ENCODE results near the gene CADPS. TPM values are rescaled to one million over a fixed set of nuclear protein-coding genes. Genes with fewer than 3 reads are reported as not detected.

CADPS gene
- total and polyA plus RNA-seq, 4 donors = 0.13 to 3.6 (median 0.49) TPM

DNA sequence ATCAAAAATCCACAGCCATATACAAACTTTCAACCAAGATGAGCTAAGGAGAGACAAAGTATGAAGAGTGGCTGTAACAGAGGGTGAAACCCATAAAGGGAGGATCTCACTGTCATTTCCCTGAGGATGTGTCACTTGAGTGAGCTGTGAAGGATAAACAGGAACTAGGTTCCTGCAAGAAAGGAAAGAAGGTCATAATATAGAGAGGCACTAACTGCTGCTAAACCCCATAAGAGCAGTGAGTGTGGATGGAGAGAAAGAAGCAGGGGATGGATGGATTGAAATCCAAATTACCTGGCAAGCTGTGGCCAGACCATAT is 45.2 kb upstream of the CADPS start:
- Histone ChIP-seq H3K4me3 (no peak overlapping the region), H3K4me1 (ENCODE audit: control insufficient read depth in 5 of 5, insufficient read depth in 5 of 5, low read length in 5 of 5) (no peaks in the 10 kb centered on the region), H3K9me3 (ENCODE audit: control insufficient read depth in 4 of 4, insufficient read depth in 3 of 4, low read length in 3 of 4) (peaks cover 0 to 4% (median 0%) of the 10 kb centered on the region in 4 donors), H3K27ac (ENCODE audit: low read depth in 1 of 2, low read length in 1 of 2) (no peak overlapping the region), H3K36me3 (ENCODE audit: control insufficient read depth in 4 of 4, insufficient read depth in 4 of 4, low read length in 4 of 4) (no peaks in the 10 kb centered on the region), H3K9ac (ENCODE audit: insufficient read depth in 1 of 2, low read length in 2 of 2) (no peak overlapping the region), H3K27me3 (ENCODE audit: control insufficient read depth in 3 of 3, insufficient read depth in 3 of 3, low read length in 2 of 3) (no peaks in the 10 kb centered on the region)
- TF ChIP-seq CTCF (IDR thresholded peaks at IDR 0.05; ENCODE audit: control extremely low read depth, extremely low read depth) = no peak
- ATAC-seq (ENCODE audit: insufficient read depth, low FRiP score) (no peak), DNase-seq (no peak)

DNA sequence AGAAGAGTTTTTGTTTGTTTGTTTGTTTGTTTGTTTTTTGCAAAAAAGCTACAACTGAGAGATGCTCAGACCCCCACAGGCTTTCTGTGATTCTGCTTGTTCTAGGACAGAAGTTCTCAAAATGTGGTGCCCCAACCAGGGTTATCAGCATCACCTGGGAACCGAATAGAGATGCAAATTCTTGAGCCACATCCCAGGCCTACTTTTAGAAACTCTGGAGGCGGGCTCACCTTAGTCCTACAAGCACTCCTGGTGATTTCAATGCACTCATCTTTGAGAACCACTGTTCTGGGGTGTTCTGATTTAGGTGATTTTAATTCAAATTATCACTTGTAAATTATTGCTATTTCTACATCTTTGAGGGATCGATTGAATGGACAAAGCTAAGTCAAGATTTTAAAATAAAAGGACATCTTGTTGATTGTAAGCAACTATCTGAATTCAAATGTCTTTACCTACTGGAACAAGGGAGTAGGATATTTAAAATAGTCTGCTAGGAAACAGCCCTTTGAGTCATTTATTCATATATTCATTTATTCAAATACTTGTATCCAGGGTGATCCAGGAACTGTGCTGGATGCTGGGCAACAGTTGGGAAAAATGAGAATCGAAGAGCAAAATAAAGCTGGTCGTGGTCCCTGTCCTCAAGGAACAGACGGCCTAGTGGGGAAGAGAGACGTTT is 44.7 kb upstream of the CADPS start:
- H3K4me3 ChIP-seq = no peak overlapping the region
- H3K27ac ChIP-seq (ENCODE audit: low read depth in 1 of 2, low read length in 1 of 2) = no peak overlapping the region
- WGBS, 2 donors = 69 to 70% methylated on average over 7 of the region's 7 CpGs
- no peak overlapping the region for H3K9ac ChIP-seq (ENCODE audit: insufficient read depth in 1 of 2, low read length in 2 of 2)
- H3K9me3 ChIP-seq (ENCODE audit: control insufficient read depth in 4 of 4, insufficient read depth in 3 of 4, low read length in 3 of 4) = peaks cover 0 to 4% (median 0%) of the 10 kb centered on the region in 4 donors
- ATAC-seq (ENCODE audit: insufficient read depth, low FRiP score) (no peak), DNase-seq (no peak)
- H3K36me3 ChIP-seq (ENCODE audit: control insufficient read depth in 4 of 4, insufficient read depth in 4 of 4, low read length in 4 of 4) = no peaks in the 10 kb centered on the region
- H3K4me1 ChIP-seq (ENCODE audit: control insufficient read depth in 5 of 5, insufficient read depth in 5 of 5, low read length in 5 of 5) = no peaks in the 10 kb centered on the region
- H3K27me3 ChIP-seq (ENCODE audit: control insufficient read depth in 3 of 3, insufficient read depth in 3 of 3, low read length in 2 of 3) = no peaks in the 10 kb centered on the region
- no peak for TF ChIP-seq CTCF (IDR thresholded peaks at IDR 0.05; ENCODE audit: control extremely low read depth, extremely low read depth)

DNA sequence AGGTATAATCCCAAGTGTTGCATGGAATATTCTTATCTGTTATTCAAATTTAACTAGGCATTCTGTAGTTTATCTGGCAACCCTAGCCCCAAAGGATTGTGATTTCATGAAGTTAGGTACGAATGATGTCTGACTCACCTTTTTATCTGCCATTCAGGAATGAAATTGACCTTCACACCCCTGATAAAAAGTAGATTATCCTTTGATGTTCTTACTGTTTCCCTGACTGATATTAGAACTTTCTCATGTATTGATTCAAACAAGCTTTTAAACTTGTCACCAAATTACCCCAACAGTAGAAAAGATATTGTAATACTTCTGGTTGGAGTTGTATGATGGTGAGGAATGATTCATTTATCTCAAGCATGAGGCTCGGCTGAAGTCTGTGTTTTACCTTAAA is 43.6 kb upstream of the CADPS start:
- ATAC-seq (ENCODE audit: insufficient read depth, low FRiP score) = no peak
- 53 to 74% methylated on average over 2 of the region's 2 CpGs for WGBS, 2 donors

More for the DNA sequence above, 43.6 kb upstream of the CADPS start:
- Histone ChIP-seq H3K36me3 (ENCODE audit: control insufficient read depth in 4 of 4, insufficient read depth in 4 of 4, low read length in 4 of 4) (no peaks in the 10 kb centered on the region), H3K27ac (ENCODE audit: low read depth in 1 of 2, low read length in 1 of 2) (no peak overlapping the region), H3K4me1 (ENCODE audit: control insufficient read depth in 5 of 5, insufficient read depth in 5 of 5, low read length in 5 of 5) (no peaks in the 10 kb centered on the region), H3K27me3 (ENCODE audit: control insufficient read depth in 3 of 3, insufficient read depth in 3 of 3, low read length in 2 of 3) (no peaks in the 10 kb centered on the region), H3K9me3 (ENCODE audit: control insufficient read depth in 4 of 4, insufficient read depth in 3 of 4, low read length in 3 of 4) (peaks cover 0 to 4% (median 0%) of the 10 kb centered on the region in 4 donors), H3K4me3 (no peak overlapping the region), H3K9ac (ENCODE audit: insufficient read depth in 1 of 2, low read length in 2 of 2) (no peak overlapping the region)
- no peak for TF ChIP-seq CTCF (IDR thresholded peaks at IDR 0.05; ENCODE audit: control extremely low read depth, extremely low read depth)
- DNase-seq = no peak

Data from lung (tissue), 12 donors.